ENCODE data around the gene NDNF. TPM values are rescaled to one million over a fixed set of nuclear protein-coding genes. Genes with fewer than 3 reads are reported as not detected.

Gene NDNF
- total and polyA plus RNA-seq, 2 donors: 22.2 to 24.5 TPM

GRCh38 chr4:121018543-121018942 lies 53.8 kb downstream of the NDNF start:
- no peaks in the 10 kb centered on the region for H3K36me3 ChIP-seq (ENCODE audit: insufficient read depth)
- no peak overlapping the region for H3K27ac ChIP-seq (ENCODE audit: low read depth)
- no peak overlapping the region for H3K4me3 ChIP-seq (ENCODE audit: low read depth, low read length)
- DNase-seq (ENCODE audit: extremely low spot score): no peak
- H3K4me1 ChIP-seq (ENCODE audit: insufficient read depth): no peaks in the 10 kb centered on the region
- 97% methylated on average over 1 of the region's 1 CpG for WGBS

- H3K4me3 ChIP-seq (ENCODE audit: low read depth, low read length): no peak overlapping the region
- no peak for DNase-seq (ENCODE audit: extremely low spot score)
- no peaks in the 10 kb centered on the region for H3K4me1 ChIP-seq (ENCODE audit: insufficient read depth)
- H3K27ac ChIP-seq (ENCODE audit: low read depth): no peak overlapping the region
- H3K36me3 ChIP-seq (ENCODE audit: insufficient read depth): no peaks in the 10 kb centered on the region
- WGBS: 83% methylated on average over 6 of the region's 6 CpGs
These were observed 55.7 kb downstream of the NDNF start for GRCh38 chr4:121016611-121017010.

- no peak overlapping the region for H3K27ac ChIP-seq (ENCODE audit: low read depth)
- H3K4me3 ChIP-seq (ENCODE audit: low read depth, low read length): no peak overlapping the region
- no peak for DNase-seq (ENCODE audit: extremely low spot score)
- WGBS: 82% methylated on average over 1 of the region's 1 CpG
- no peaks in the 10 kb centered on the region for H3K36me3 ChIP-seq (ENCODE audit: insufficient read depth)
- no peaks in the 10 kb centered on the region for H3K4me1 ChIP-seq (ENCODE audit: insufficient read depth)
These were observed 56.9 kb downstream of the NDNF start for GRCh38 chr4:121015421-121015820.

- H3K36me3 ChIP-seq (ENCODE audit: insufficient read depth): no peaks in the 10 kb centered on the region
- H3K4me3 ChIP-seq (ENCODE audit: low read depth, low read length): no peak overlapping the region
- DNase-seq (ENCODE audit: extremely low spot score): no peak
- 74% methylated on average over 1 of the region's 1 CpG for WGBS
- H3K4me1 ChIP-seq (ENCODE audit: insufficient read depth): no peaks in the 10 kb centered on the region
- H3K27ac ChIP-seq (ENCODE audit: low read depth): no peak overlapping the region
These were observed 57.8 kb downstream of the NDNF start for GRCh38 chr4:121014544-121014943.

GRCh38 chr4:121011780-121012340 lies 60.5 kb downstream of the NDNF start:
- Histone ChIP-seq H3K36me3 (ENCODE audit: insufficient read depth) (no peaks in the 10 kb centered on the region), H3K4me1 (ENCODE audit: insufficient read depth) (no peaks in the 10 kb centered on the region), H3K4me3 (ENCODE audit: low read depth, low read length) (no peak overlapping the region), H3K27ac (ENCODE audit: low read depth) (no peak overlapping the region)
- 93% methylated on average over 1 of the region's 1 CpG for WGBS
- DNase-seq (ENCODE audit: extremely low spot score): no peak

- WGBS: 83% methylated on average over 2 of the region's 2 CpGs
- no peak overlapping the region for H3K4me3 ChIP-seq (ENCODE audit: low read depth, low read length)
- no peaks in the 10 kb centered on the region for H3K36me3 ChIP-seq (ENCODE audit: insufficient read depth)
- H3K4me1 ChIP-seq (ENCODE audit: insufficient read depth): no peaks in the 10 kb centered on the region
- no peak for DNase-seq (ENCODE audit: extremely low spot score)
- no peak overlapping the region for H3K27ac ChIP-seq (ENCODE audit: low read depth)
These were observed 61.2 kb downstream of the NDNF start for GRCh38 chr4:121011138-121011537.

GRCh38 chr4:121009578-121010478 lies 62.5 kb downstream of the NDNF start:
- Histone ChIP-seq H3K4me3 (ENCODE audit: low read depth, low read length) (no peak overlapping the region), H3K27ac (ENCODE audit: low read depth) (no peak overlapping the region), H3K4me1 (ENCODE audit: insufficient read depth) (no peaks in the 10 kb centered on the region), H3K36me3 (ENCODE audit: insufficient read depth) (no peaks in the 10 kb centered on the region)
- no peak for DNase-seq (ENCODE audit: extremely low spot score)
- 60% methylated on average over 3 of the region's 3 CpGs for WGBS

GRCh38 chr4:121007660-121008059 lies 64.7 kb downstream of the NDNF start:
- 0% methylated on average over 1 of the region's 1 CpG for WGBS
- Histone ChIP-seq H3K4me3 (ENCODE audit: low read depth, low read length) (no peak overlapping the region), H3K4me1 (ENCODE audit: insufficient read depth) (no peaks in the 10 kb centered on the region), H3K36me3 (ENCODE audit: insufficient read depth) (no peaks in the 10 kb centered on the region), H3K27ac (ENCODE audit: low read depth) (no peak overlapping the region)
- no peak for DNase-seq (ENCODE audit: extremely low spot score)

GRCh38 chr4:121003863-121004262 lies 68.5 kb downstream of the NDNF start:
- Histone ChIP-seq H3K4me1 (ENCODE audit: insufficient read depth) (no peaks in the 10 kb centered on the region), H3K36me3 (ENCODE audit: insufficient read depth) (no peaks in the 10 kb centered on the region), H3K27ac (ENCODE audit: low read depth) (no peak overlapping the region), H3K4me3 (ENCODE audit: low read depth, low read length) (no peak overlapping the region)
- 93% methylated on average over 4 of the region's 4 CpGs for whole genome bisulfite sequencing
- DNase-seq (ENCODE audit: extremely low spot score): no peak

- Histone ChIP-seq H3K4me1 (ENCODE audit: insufficient read depth) (no peaks in the 10 kb centered on the region), H3K36me3 (ENCODE audit: insufficient read depth) (no peaks in the 10 kb centered on the region), H3K27ac (ENCODE audit: low read depth) (no peak overlapping the region), H3K4me3 (ENCODE audit: low read depth, low read length) (no peak overlapping the region)
- DNase-seq (ENCODE audit: extremely low spot score): no peak
- WGBS: 47% methylated on average over 1 of the region's 1 CpG
These were observed 76.9 kb downstream of the NDNF start for GRCh38 chr4:120995266-120996010.

GRCh38 chr4:120994521-120994920 lies 77.8 kb downstream of the NDNF start:
- no peak overlapping the region for H3K4me3 ChIP-seq (ENCODE audit: low read depth, low read length)
- H3K4me1 ChIP-seq (ENCODE audit: insufficient read depth): no peaks in the 10 kb centered on the region
- no peaks in the 10 kb centered on the region for H3K36me3 ChIP-seq (ENCODE audit: insufficient read depth)
- no peak for DNase-seq (ENCODE audit: extremely low spot score)
- H3K27ac ChIP-seq (ENCODE audit: low read depth): no peak overlapping the region
- 36% methylated on average over 1 of the region's 1 CpG for WGBS

- no peaks in the 10 kb centered on the region for H3K4me1 ChIP-seq (ENCODE audit: insufficient read depth)
- H3K36me3 ChIP-seq (ENCODE audit: insufficient read depth): no peaks in the 10 kb centered on the region
- WGBS: 56% methylated on average over 2 of the region's 2 CpGs
- H3K27ac ChIP-seq (ENCODE audit: low read depth): no peak overlapping the region
- no peak for DNase-seq (ENCODE audit: extremely low spot score)
- H3K4me3 ChIP-seq (ENCODE audit: low read depth, low read length): no peak overlapping the region
These were observed 80.5 kb downstream of the NDNF start for GRCh38 chr4:120991885-120992284.

GRCh38 chr4:120990246-120990645 lies 82.1 kb downstream of the NDNF start:
- DNase-seq (ENCODE audit: extremely low spot score): no peak
- Histone ChIP-seq H3K4me3 (ENCODE audit: low read depth, low read length) (no peak overlapping the region), H3K27ac (ENCODE audit: low read depth) (no peak overlapping the region), H3K36me3 (ENCODE audit: insufficient read depth) (no peaks in the 10 kb centered on the region), H3K4me1 (ENCODE audit: insufficient read depth) (no peaks in the 10 kb centered on the region)
- 94% methylated on average over 2 of the region's 2 CpGs for WGBS

All from urinary bladder (tissue), 4 donors.